Measurements from ENCODE around the gene PNMT. TPM values are rescaled to one million over a fixed set of nuclear protein-coding genes. Genes with fewer than 3 reads are reported as not detected.

Gene PNMT
- total RNA-seq, 1 experiment from 2014 or later = 1.1 TPM

DNA sequence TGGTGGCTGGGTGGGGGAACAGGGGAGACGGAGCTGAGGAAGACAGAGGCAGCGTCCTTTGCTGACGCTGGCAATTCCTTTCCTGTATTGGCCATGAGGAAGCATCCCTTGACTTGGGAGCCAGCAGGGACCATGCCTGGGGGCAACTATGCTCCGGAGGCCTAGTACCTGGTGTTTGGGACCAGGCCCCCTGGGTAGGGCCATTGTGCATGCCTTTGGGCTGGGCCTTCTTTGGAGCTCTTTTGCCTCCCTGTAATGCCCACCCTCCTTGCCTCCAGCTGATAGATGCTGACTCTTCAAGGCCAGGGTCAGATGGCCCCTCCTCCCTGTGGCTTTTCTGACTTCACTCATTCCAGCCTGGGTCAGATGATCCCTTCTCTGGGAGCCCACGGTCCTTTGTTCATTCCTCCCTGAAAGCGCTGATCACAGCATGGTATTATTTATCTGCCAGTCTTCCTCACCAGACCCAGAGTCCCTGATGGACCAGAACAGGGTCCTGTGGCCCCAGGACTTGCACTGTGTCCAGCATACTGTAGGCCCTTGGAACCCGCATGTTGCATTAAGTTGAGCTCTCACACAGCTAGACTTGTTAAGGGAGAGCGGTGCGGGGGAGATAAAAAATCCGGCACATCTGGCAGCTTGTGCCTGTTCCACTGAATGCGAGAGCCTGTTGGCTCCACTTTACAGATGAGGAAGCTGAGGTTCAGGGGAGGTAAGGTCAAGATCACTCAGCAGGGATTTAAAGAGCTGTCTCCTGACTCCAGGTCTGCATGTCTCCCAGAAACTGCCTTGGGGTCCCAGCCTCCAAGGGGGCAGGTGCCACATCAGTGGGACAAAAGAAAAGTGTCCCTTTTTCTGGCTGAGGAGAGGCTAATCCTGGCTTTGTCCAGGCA, 28.4 kb upstream of the PNMT start:
- POLR2A ChIA-PET (ENCODE audit: unreplicated experiment) = no interaction called here
- Histone ChIP-seq H3K4me3 (no peak overlapping the region), H4K20me1 (ENCODE audit: insufficient read depth) (peaks cover 10% of the 10 kb centered on the region), H3K4me1 (replicated peaks; ENCODE audit: insufficient read depth) (peaks cover 18% of the 10 kb centered on the region), H3K27ac (no peak overlapping the region), H2AFZ (no peak overlapping the region), H3K9me3 (ENCODE audit: insufficient read depth, low read depth) (no peaks in the 10 kb centered on the region), H3K27me3 (ENCODE audit: insufficient read depth, low read depth) (no peaks in the 10 kb centered on the region), H3F3A (ENCODE audit: insufficient read depth, low read depth) (no peaks in the 10 kb centered on the region; the same call in 1 of the 2 replicates), H3K4me2 (no peak overlapping the region), H3K79me2 (ENCODE audit: low read depth) (peaks cover 61% of the 10 kb centered on the region), H3K9me2 (ENCODE audit: insufficient read depth) (no peaks in the 10 kb centered on the region), H3K36me3 (ENCODE audit: low read depth) (no peaks in the 10 kb centered on the region)
- CTCF ChIA-PET = interaction anchor here (0.5 kb wide), 1 partner anchor 90 kb away, joined by 8 read pairs; no protein-coding TSS in a partner anchor
- intact Hi-C loops (cut with micrococcal nuclease; ENCODE audit: unreplicated experiment) = no loop called here
- no TSS peak for BruUV-seq (replicated peaks)
- no peak for DNase-seq
- TF ChIP-seq EZH2 (IDR thresholded peaks at IDR 0.05; ENCODE audit: low read depth) = no peak
- TF ChIP-seq, protein P1, sequence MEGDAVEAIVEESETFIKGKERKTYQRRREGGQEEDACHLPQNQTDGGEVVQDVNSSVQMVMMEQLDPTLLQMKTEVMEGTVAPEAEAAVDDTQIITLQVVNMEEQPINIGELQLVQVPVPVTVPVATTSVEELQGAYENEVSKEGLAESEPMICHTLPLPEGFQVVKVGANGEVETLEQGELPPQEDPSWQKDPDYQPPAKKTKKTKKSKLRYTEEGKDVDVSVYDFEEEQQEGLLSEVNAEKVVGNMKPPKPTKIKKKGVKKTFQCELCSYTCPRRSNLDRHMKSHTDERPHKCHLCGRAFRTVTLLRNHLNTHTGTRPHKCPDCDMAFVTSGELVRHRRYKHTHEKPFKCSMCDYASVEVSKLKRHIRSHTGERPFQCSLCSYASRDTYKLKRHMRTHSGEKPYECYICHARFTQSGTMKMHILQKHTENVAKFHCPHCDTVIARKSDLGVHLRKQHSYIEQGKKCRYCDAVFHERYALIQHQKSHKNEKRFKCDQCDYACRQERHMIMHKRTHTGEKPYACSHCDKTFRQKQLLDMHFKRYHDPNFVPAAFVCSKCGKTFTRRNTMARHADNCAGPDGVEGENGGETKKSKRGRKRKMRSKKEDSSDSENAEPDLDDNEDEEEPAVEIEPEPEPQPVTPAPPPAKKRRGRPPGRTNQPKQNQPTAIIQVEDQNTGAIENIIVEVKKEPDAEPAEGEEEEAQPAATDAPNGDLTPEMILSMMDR (conservative IDR thresholded peaks at IDR 0.05) = no peak

DNA sequence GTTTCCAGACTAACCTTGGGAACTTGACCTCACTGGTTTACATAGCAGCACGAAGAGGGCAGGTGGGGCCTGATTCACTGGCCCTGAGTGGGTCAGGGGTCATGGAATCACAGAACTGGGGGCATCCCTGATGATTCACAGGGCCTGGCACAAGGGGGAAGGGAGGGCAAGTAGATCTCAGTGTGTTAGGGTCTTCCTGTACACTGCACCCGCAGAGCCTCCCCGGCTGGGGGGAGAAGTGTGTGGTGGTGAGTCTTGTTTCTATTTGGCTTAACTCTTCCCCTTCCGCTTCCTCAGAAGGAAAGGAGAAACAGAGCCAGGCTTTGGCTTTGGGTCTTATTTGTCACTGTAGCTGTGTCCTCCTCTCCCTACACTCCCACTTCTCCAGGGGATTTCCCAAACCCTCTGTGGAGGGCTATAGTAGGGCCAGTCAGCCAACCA, 27.6 kb upstream of the PNMT start:
- H3K4me3 ChIP-seq = no peak overlapping the region
- H3K27ac ChIP-seq = no peak overlapping the region
- H3K36me3 ChIP-seq (ENCODE audit: low read depth) = no peaks in the 10 kb centered on the region
- no peak overlapping the region for H3K4me2 ChIP-seq
- H3K9me3 ChIP-seq (ENCODE audit: insufficient read depth, low read depth) = no peaks in the 10 kb centered on the region
- CTCF ChIA-PET = no interaction called here
- H2AFZ ChIP-seq = no peak overlapping the region
- no peaks in the 10 kb centered on the region for H3K9me2 ChIP-seq (ENCODE audit: insufficient read depth)
- peaks cover 62% of the 10 kb centered on the region for H3K79me2 ChIP-seq (ENCODE audit: low read depth)
- TF ChIP-seq, protein P1 (conservative IDR thresholded peaks at IDR 0.05) = no peak
- no peak for TF ChIP-seq EZH2 (IDR thresholded peaks at IDR 0.05; ENCODE audit: low read depth)
- BruUV-seq (replicated peaks) = no TSS peak
- POLR2A ChIA-PET (ENCODE audit: unreplicated experiment) = no interaction called here
- intact Hi-C loops (cut with micrococcal nuclease; ENCODE audit: unreplicated experiment) = no loop called here
- H3K4me1 ChIP-seq (replicated peaks; ENCODE audit: insufficient read depth) = peaks cover 18% of the 10 kb centered on the region
- DNase-seq = no peak
- no peaks in the 10 kb centered on the region for H3K27me3 ChIP-seq (ENCODE audit: insufficient read depth, low read depth)
- H3F3A ChIP-seq (ENCODE audit: insufficient read depth, low read depth) = no peaks in the 10 kb centered on the region; the same call in 1 of the 2 replicates
- peaks cover 12% of the 10 kb centered on the region for H4K20me1 ChIP-seq (ENCODE audit: insufficient read depth)

DNA sequence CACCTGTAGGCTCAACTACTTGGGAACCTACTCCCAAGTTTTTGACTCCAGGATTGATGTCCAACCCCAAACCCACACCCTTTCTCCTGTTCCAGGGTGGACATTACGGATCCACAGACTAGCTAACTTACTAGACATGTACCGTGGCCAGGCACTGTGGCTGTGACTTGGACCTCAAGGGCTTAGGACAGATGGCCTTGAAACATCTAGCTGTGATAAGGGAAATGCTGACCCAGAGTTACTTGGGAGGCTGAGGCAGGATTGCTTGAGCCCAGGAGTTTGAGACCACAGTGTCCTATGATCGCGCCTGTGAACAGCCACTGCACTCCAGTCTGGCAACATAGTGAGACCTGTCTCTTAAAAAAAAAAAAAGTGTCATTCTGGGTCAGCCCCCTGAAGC, 27.2 kb upstream of the PNMT start:
- TF ChIP-seq, protein P1 (conservative IDR thresholded peaks at IDR 0.05) = no peak
- no peak for TF ChIP-seq EZH2 (IDR thresholded peaks at IDR 0.05; ENCODE audit: low read depth)
- H3K79me2 ChIP-seq (ENCODE audit: low read depth) = peaks cover 62% of the 10 kb centered on the region
- H3K4me1 ChIP-seq (replicated peaks; ENCODE audit: insufficient read depth) = peaks cover 18% of the 10 kb centered on the region
- H2AFZ ChIP-seq = no peak overlapping the region
- no peak overlapping the region for H3K4me3 ChIP-seq
- H3K9me2 ChIP-seq (ENCODE audit: insufficient read depth) = no peaks in the 10 kb centered on the region
- H3K4me2 ChIP-seq = no peak overlapping the region
- H3K27me3 ChIP-seq (ENCODE audit: insufficient read depth, low read depth) = no peaks in the 10 kb centered on the region
- H3K36me3 ChIP-seq (ENCODE audit: low read depth) = no peaks in the 10 kb centered on the region
- intact Hi-C loops (cut with micrococcal nuclease; ENCODE audit: unreplicated experiment) = no loop called here
- no peaks in the 10 kb centered on the region for H3K9me3 ChIP-seq (ENCODE audit: insufficient read depth, low read depth)
- no peaks in the 10 kb centered on the region; the same call in 1 of the 2 replicates for H3F3A ChIP-seq (ENCODE audit: insufficient read depth, low read depth)
- BruUV-seq (replicated peaks) = no TSS peak
- no peak for DNase-seq
- H4K20me1 ChIP-seq (ENCODE audit: insufficient read depth) = peaks cover 12% of the 10 kb centered on the region
- CTCF ChIA-PET = no interaction called here
- no peak overlapping the region for H3K27ac ChIP-seq
- POLR2A ChIA-PET (ENCODE audit: unreplicated experiment) = no interaction called here
